ENCODE results near the gene PRKG2.
A peak's percentile ranks its signal among the peaks of the same experiment; 100 is the strongest.

Gene PRKG2

DNA sequence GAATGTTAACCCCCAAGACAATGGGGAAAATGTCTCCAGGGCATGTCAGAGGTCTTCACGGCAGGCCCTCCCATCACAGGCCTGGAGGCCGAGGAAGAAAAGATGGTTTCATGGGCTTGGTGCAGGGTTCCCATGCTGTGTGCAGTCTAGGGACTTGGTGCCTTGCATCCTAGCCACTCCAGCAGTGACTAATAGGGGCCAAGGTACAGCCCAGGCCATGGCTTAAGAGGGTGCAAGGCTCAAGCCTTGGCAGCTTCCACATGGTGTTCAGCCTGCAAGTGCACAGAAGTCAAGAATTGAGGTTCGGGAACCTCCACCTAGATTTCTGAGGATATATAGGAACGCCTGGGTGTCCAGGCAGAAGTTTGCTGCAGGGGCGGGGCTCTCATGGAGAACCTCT lies 133.9 kb downstream of the PRKG2 start:
- Histone ChIP-seq H3K4me1 (ENCODE audit: insufficient read depth, low read length, poor library complexity, severe bottlenecking) (no peaks in the 10 kb centered on the region), H3K27me3 (ENCODE audit: insufficient read depth, low read length, poor library complexity, severe bottlenecking) (no peaks in the 10 kb centered on the region), H3K9ac (ENCODE audit: low read depth, low read length, poor library complexity, severe bottlenecking) (no peak overlapping the region), H4K20me1 (ENCODE audit: insufficient read depth, low read length, poor library complexity, severe bottlenecking) (no peaks in the 10 kb centered on the region), H3K9me3 (ENCODE audit: insufficient read depth, low read depth, low read length) (no peaks in the 10 kb centered on the region; the same call in 1 of the 2 replicates), H2AFZ (ENCODE audit: low read length) (no peak overlapping the region), H3K4me3 (ENCODE audit: low read length, poor library complexity, severe bottlenecking) (no peak overlapping the region), H3K79me2 (ENCODE audit: insufficient read depth, low read length) (no peaks in the 10 kb centered on the region), H3K4me2 (ENCODE audit: low read depth, low read length, poor library complexity, severe bottlenecking) (no peak overlapping the region), H3K36me3 (ENCODE audit: insufficient read depth, low read length) (no peaks in the 10 kb centered on the region), H3F3A (ENCODE audit: low read depth) (no peaks in the 10 kb centered on the region), H3K9me2 (replicated peaks; ENCODE audit: low read depth, low read length) (no peaks in the 10 kb centered on the region)
- TF ChIP-seq, protein P1, sequence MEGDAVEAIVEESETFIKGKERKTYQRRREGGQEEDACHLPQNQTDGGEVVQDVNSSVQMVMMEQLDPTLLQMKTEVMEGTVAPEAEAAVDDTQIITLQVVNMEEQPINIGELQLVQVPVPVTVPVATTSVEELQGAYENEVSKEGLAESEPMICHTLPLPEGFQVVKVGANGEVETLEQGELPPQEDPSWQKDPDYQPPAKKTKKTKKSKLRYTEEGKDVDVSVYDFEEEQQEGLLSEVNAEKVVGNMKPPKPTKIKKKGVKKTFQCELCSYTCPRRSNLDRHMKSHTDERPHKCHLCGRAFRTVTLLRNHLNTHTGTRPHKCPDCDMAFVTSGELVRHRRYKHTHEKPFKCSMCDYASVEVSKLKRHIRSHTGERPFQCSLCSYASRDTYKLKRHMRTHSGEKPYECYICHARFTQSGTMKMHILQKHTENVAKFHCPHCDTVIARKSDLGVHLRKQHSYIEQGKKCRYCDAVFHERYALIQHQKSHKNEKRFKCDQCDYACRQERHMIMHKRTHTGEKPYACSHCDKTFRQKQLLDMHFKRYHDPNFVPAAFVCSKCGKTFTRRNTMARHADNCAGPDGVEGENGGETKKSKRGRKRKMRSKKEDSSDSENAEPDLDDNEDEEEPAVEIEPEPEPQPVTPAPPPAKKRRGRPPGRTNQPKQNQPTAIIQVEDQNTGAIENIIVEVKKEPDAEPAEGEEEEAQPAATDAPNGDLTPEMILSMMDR (conservative IDR thresholded peaks at IDR 0.05; ENCODE audit: low read length): no peak
- no peak for TF ChIP-seq EZH2phosphoT487 (IDR thresholded peaks at IDR 0.05; ENCODE audit: borderline replicate concordance)

- TF ChIP-seq EZH2phosphoT487 (IDR thresholded peaks at IDR 0.05; ENCODE audit: borderline replicate concordance): no peak
- TF ChIP-seq, protein P1 (conservative IDR thresholded peaks at IDR 0.05; ENCODE audit: low read length): no peak
- Histone ChIP-seq H3K4me1 (ENCODE audit: insufficient read depth, low read length, poor library complexity, severe bottlenecking) (no peaks in the 10 kb centered on the region), H3K36me3 (ENCODE audit: insufficient read depth, low read length) (no peaks in the 10 kb centered on the region), H3K79me2 (ENCODE audit: insufficient read depth, low read length) (no peaks in the 10 kb centered on the region), H3K4me3 (ENCODE audit: low read length, poor library complexity, severe bottlenecking) (no peak overlapping the region), H3F3A (ENCODE audit: low read depth) (no peaks in the 10 kb centered on the region), H3K27me3 (ENCODE audit: insufficient read depth, low read length, poor library complexity, severe bottlenecking) (no peaks in the 10 kb centered on the region), H3K9me2 (replicated peaks; ENCODE audit: low read depth, low read length) (no peaks in the 10 kb centered on the region), H3K9ac (ENCODE audit: low read depth, low read length, poor library complexity, severe bottlenecking) (no peak overlapping the region), H3K4me2 (ENCODE audit: low read depth, low read length, poor library complexity, severe bottlenecking) (no peak overlapping the region), H4K20me1 (ENCODE audit: insufficient read depth, low read length, poor library complexity, severe bottlenecking) (no peaks in the 10 kb centered on the region), H3K9me3 (ENCODE audit: insufficient read depth, low read depth, low read length) (no peaks in the 10 kb centered on the region), H2AFZ (ENCODE audit: low read length) (no peak overlapping the region)
Observed at GRCh38 chr4:81071013-81071412, 144.0 kb downstream of the PRKG2 start.

- Histone ChIP-seq H4K20me1 (ENCODE audit: insufficient read depth, low read length, poor library complexity, severe bottlenecking) (no peaks in the 10 kb centered on the region), H3K27me3 (ENCODE audit: insufficient read depth, low read length, poor library complexity, severe bottlenecking) (no peaks in the 10 kb centered on the region), H2AFZ (ENCODE audit: low read length) (no peak overlapping the region), H3K9me2 (replicated peaks; ENCODE audit: low read depth, low read length) (no peaks in the 10 kb centered on the region), H3K4me2 (ENCODE audit: low read depth, low read length, poor library complexity, severe bottlenecking) (no peak overlapping the region), H3K79me2 (ENCODE audit: insufficient read depth, low read length) (no peaks in the 10 kb centered on the region), H3K4me1 (ENCODE audit: insufficient read depth, low read length, poor library complexity, severe bottlenecking) (no peaks in the 10 kb centered on the region), H3K4me3 (ENCODE audit: low read length, poor library complexity, severe bottlenecking) (no peak overlapping the region), H3K9me3 (ENCODE audit: insufficient read depth, low read depth, low read length) (no peaks in the 10 kb centered on the region), H3K36me3 (ENCODE audit: insufficient read depth, low read length) (no peaks in the 10 kb centered on the region), H3F3A (ENCODE audit: low read depth) (no peaks in the 10 kb centered on the region), H3K9ac (ENCODE audit: low read depth, low read length, poor library complexity, severe bottlenecking) (no peak overlapping the region)
- no peak for TF ChIP-seq EZH2phosphoT487 (IDR thresholded peaks at IDR 0.05; ENCODE audit: borderline replicate concordance)
- TF ChIP-seq, protein P1 (conservative IDR thresholded peaks at IDR 0.05; ENCODE audit: low read length): peak; percentile 96
Observed at GRCh38 chr4:81069706-81070331, 145.2 kb downstream of the PRKG2 start.

Data from Loucy (cell line).